ENCODE data around the gene ROPN1L. TPM values are rescaled to one million over a fixed set of nuclear protein-coding genes. Genes with fewer than 3 reads are reported as not detected.

ROPN1L gene
- 0.40 TPM in 1 of 2 replicates, not detected in the other for total RNA-seq (2014; rRNA removed; shearing (Covaris generic))
- 0.79 and 1.7 TPM in 2 replicates for polyA plus RNA-seq (2015; cell fraction: cytosol; rRNA removed)
- 0.45 and 1.3 TPM in 2 replicates for polyA plus RNA-seq (2015; cell fraction: nucleus; rRNA removed)

DNA sequence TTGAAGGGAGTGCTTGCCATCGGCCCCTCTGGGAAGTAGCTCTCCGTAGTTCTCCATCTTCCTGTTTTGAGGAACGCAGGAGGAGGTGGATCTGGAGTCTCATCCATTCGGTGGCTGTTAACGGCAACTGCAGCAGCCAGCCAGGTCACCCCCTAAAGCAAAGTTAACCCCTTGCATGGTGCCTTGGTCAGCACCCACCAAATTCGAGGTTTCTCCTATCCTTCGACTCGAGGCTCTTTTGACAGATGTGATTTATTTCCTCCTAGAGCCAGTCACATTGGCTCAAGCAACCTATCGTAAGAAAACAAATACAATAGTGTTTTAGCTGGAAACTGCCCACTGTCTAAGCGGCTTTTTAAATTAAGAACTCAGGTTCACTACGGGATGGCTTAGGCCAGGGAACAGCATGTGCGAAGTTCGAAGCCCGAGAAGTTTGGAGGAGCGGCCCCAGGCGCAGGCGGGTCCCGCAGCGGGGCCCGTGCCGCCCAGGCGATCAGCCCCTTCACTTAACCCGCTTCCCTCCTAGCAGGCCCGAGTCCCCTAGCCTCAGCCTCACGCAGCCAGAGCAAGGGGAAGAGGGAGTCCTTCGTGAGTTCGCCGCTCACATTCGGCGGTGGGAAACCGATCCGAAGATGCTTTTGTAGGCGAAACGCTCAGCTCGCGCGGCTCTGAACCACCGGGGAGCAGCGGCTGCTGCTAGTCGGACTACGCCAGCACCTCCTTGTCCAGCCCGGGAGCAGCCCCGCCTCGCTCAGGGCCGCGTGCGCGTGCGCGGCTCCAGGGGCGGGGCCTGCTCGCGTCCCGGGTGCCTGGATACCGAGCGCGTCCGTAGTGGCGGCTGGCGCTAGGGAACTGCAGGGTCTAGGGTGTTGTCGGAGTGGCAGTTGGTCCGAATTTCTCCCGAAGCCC is at the start of gene ROPN1L:
TSS of gene ROPN1L (plus strand) at position 797 of the 909 bp plus-strand sequence. CDS start 289 bp downstream, outside the sequence.
- peak; percentile 92 for DNase-seq (ENCODE audit: low read depth)

DNA sequence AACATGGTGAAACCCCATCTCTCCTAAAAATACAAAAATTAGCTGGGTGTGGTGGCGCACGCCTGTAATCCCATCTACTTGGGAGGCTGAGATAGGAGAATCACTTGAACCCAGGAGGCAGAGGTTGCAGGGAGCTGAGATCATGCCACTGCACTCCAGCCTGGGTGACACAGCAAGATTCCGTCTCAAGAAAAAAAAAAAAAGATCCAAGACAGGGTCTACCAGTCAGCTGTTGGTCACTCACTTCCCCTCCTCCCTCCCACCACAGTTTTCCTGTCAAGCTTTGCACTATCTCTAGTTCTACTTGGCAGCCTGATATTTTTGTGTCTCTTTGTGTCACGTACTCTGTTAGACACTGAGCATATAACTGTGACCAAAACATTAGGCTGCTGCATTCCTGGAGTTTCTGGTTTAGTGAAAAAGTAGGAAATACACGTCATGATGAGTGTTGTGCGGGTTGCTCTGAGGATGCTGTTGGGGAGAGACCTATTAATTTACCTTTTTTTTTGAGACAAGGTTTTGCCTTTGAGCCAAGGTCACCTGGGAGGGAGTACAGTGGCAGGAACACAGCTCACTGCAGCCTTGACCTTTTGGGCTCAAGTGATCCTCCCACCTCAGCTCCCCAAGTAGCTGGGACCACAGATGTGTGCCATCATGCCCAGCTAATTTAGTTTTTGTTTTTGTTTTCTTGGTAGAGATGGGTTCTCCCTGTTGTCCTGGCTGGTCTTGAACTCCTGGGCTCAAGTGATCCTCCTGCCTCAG is 48.9 kb upstream of the ROPN1L start:
- peak; percentile 50 for DNase-seq (ENCODE audit: low read depth)

DNA sequence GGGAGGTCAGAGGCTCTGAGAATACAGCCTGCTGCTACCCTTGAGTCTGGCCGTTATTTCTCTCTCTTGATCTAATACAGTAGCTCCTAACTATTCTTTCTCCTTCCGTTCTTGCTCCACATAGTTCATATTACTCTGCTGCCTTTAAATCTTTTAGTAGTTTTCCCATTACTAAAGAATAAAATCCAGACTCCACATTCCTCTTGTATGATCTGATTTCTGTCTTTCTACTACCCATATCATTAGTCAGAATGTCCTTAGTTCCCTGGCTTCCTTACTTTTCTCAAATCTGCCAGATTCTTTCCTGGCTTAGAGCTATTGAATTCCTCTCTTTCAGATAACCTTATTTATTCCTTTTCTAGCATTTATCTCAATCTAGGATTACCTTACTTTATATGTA is 48.2 kb upstream of the ROPN1L start:
- DNase-seq (ENCODE audit: low read depth), result no peak

DNA sequence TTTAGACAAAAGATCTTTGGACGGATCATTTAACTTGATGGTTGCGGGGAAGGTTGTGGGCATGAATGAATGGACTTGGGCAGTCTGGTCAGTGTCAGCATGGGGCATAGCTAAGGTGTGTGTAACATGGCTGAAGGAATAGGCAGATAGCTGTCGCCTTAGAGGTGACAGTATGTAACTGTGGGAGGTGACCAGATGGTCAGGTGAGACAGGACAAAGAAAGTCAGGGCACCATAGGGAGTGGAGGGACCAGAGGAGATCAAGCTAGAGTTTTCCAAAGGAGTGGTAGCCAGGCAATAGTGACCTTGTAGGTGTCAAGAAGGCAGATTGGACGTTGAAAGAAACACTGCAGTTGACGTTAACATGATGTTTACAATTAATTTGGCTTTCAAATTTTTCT is 45.1 kb upstream of the ROPN1L start:
- no peak for DNase-seq (ENCODE audit: low read depth)

DNA sequence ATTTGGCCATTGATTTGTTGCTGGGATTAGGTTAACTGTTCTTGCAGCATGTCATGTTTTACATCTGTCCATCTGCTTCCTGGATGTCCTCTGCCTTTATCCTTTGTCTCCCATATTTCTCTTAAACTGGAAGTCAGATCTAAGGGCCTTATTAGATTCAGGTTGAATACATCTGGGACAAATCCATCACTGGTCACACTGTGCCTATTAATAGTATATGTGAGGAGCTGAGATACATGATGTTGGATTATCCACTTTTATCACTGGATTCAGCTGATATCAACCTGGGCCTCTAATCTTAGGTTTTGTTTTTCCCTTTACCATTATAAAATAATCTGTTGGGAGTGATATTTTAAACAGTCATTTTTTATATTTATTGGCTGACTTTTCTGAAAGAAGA is 41.8 kb upstream of the ROPN1L start:
- DNase-seq (ENCODE audit: low read depth), result no peak

DNA sequence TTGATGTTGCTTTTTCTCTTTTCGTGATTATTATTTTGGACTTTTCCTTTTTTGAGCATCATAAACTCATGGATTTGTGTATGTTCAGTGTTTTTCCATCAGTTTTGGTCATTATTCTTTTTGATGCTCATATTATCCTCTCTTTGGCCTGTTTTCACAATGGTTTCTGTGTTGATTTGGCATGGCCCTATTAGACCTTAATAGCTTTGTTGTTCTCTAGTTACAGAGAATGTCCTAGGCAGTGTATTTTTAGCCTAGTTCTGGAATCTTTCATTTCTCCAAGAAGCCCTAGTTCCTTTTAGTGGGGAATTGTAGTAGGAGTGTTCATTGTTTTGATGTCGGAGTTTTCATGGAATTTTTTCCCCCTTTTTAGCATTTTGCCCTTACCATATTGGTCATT is 41.3 kb upstream of the ROPN1L start:
- no peak for DNase-seq (ENCODE audit: low read depth)

DNA sequence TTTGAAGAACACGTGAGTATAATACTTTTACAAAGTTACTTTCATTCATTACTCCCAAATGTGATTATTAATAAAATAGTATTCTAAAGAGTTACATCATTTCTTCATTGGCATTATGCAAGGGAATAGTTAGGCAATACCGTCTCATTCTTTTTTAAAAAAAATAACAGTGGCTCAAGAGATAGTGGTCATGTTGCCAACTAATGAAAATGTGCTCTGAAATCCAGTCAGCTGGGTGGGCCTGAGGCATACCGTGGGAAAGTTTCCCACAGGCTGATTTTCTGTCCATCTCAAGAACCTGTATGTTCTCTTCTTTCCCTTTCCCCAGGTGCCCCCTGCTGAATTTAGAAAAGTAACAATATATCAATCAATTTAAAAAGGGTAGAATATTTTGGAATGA is 40.8 kb upstream of the ROPN1L start:
- DNase-seq (ENCODE audit: low read depth), result no peak

DNA sequence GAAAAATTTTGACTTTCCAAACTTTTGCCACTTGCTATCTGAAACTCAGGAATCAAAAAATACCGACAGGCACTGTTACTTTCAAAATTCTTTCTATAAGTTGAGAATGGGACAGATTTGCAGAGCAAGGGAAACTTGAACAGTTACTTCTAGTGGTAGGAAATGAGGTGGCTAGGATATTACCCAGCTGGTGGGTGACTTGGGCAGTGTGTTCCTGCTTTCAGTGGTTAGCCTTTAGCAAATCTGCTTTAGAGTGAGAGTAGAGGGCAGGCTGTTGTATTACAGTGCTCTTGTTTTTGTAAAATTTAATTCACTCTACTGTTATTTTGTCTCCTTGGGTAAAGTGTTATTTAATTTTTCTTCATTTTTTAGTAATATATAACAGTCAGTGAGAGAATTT is 40.2 kb upstream of the ROPN1L start:
- DNase-seq (ENCODE audit: low read depth), result no peak

DNA sequence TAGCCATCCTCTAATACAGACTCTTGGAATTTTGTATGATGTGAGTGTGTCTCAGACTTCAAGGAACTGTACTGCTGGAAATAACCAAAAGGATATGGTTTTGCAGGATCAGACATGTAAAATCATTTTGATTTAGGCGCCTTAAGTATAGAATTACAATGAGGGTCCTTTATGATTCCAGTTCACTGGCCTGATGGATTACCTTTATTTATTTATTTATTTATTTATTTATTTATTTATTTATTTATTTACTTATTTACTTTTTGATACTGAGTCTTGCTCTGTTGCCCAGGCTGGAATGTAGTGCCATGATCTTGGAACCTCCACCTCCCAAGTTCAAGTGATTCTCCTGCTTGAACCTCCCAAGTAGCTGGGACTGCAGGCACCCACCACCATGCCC is 37.9 kb upstream of the ROPN1L start:
- no peak for DNase-seq (ENCODE audit: low read depth)

DNA sequence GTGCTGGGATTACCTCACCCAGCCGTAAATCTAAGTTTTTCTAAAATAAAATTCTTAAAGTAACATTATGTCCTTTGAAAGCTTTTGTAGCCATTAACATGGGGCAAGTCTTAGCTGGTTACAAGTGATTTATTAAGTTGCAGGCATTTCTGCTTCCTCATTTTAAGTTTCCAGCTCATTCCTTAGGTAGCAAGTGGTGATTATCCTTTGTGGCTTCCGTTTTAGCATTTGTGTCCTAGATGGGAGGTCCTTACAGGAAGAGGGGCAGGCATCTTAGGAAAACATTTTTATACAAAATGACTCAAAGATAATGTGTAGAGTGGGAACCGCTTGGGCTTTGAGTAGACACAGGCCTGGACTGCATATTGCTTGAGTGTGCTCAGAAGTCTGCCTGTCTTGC is 35.0 kb upstream of the ROPN1L start:
- DNase-seq (ENCODE audit: low read depth), result no peak

DNA sequence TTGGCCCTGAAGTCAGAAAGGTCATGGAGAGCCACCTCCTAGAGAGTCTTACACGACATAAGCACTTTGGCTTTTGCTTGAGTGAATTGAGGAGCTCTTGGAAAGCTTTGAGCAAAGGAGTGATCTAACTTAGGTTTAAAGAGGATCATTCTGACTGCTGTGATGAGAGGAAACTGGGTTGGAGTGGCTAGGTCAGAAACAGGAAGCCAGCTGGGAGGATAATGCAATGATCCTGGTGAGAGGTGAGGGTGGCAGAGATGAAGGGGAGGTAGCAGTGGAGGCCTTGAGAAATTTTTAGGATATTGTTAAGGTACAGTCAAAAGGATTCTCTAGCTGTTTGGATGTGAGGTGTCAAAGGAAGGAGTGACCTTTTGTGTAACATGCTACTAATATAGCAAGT is 32.2 kb upstream of the ROPN1L start:
- DNase-seq (ENCODE audit: low read depth), result no peak

DNA sequence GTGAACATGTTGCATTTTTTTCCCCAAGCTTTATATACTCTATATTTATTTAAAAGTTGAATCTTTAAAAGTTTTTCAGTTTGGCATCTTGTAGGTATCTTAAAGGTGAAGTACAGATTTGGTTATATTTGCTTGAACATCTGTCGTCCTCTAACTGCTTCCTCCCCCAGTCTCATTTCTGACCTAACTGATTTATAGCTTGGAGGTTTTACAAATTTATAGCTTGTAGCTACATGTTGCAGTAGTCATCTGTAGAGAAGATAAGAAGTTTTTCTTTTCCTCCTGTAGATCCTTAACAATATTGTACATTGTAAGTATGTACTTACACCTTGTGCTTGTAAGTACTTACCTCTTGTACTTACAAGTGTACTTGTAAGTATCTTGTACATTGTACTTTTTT is 31.0 kb upstream of the ROPN1L start:
- DNase-seq (ENCODE audit: low read depth), result no peak

DNA sequence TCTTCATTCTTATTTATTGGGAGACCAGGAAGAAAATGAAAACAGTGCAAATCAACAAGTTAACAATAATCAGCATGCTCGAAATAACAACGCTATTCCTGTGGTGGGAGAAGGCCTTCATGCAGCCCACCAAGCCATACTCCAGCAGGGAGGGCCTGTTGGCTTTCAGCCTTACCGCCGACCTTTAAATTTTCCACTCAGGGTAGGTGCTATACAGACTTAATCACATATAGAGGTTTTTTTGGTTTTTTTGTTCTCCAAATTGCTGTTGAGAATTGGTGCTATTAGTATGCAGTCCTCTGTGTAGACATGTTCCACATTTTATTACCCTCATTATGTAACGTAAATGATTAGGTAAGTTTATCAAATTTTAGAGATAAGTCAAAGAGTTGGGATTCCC is 30.3 kb upstream of the ROPN1L start:
- no peak for DNase-seq (ENCODE audit: low read depth)

DNA sequence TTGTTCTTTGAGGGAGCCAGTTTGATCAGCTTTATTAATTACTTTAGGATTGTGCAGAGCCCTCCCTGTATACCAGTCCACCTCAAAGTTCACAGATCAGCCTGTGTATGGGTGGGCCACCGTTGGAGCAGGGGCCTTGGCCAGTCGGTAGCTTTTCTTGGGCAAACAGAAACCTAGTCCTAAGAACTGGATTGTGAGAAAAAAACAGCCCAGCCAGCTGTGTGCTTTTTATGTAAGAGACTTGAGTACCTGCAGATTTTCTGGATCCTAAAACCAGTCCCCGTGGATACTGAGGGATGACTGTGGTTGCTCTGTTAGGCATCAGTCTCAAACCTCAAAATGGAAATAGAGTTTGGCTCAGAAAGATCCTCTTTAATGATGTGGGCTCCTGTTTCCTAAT is 24.8 kb upstream of the ROPN1L start:
- no peak for DNase-seq (ENCODE audit: low read depth)

DNA sequence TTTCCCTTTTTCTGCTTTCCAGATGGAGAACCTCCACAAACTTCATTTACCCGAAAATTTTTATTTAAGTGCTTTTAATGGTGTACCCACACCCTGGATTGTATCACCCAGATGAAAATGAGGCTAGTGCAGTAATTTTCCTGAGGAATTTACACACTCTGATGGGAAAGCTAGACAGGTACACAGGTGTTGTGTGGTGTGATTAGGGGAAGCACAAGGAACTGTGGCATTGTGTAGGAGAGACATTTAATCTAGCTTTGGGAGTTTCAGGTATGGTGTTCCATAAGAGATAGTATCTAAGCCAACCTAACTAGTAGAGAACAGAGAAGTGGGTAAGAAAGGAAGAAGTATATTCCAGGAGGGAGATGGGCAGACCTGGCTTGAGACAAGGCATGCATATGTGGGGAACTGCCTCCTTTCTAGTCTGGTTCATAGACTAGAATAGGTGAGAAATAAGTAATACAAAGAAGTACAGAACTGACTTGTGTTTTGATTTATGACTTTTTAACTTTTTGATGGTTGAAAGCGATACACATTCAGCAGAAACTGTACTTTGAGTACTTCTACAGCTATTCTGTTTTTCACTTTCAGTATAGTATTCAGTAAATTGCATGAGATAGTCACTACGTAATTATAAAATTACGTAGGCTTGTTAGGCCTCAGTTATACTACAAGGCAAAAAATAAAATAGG is 22.9 kb upstream of the ROPN1L start:
- no peak for DNase-seq (ENCODE audit: low read depth)

DNA sequence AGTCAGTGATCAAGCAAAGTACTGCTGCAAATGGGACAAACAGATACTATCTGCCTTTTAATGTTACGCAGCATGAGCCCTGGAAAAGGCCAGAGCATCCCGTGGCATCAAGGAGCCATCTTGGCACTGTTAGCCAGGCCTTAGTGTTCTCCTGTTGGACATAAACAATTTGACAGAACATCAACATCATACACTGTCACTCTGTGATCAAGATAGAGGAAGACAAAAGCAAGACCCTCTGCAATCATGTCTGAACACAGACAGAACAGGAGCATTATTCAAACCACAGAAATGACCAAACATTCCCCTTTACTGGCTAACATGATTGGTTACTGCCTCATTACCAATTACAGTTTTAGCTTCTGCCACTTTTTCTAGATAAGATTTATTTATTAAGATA is 21.2 kb upstream of the ROPN1L start:
- no peak for DNase-seq (ENCODE audit: low read depth)

DNA sequence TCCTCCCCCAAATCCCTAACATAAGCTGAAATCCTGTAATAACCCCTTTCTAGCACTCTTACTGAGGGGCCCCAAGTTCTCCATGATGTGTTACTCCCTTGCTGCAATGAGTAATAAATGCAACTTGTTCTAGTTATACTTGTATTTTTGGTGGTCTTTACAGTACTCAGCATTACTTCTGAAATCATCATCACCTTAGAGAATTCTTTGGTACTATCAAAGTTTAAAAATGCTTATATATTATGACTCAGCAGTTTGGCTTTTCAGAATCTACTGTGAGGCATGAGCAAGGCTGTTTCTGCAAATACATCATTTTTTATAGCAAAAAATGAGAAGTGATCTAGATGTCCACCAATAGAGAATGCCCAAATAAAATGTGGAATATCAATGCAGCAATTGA is 20.7 kb upstream of the ROPN1L start:
- DNase-seq (ENCODE audit: low read depth), result peak; percentile 34

DNA sequence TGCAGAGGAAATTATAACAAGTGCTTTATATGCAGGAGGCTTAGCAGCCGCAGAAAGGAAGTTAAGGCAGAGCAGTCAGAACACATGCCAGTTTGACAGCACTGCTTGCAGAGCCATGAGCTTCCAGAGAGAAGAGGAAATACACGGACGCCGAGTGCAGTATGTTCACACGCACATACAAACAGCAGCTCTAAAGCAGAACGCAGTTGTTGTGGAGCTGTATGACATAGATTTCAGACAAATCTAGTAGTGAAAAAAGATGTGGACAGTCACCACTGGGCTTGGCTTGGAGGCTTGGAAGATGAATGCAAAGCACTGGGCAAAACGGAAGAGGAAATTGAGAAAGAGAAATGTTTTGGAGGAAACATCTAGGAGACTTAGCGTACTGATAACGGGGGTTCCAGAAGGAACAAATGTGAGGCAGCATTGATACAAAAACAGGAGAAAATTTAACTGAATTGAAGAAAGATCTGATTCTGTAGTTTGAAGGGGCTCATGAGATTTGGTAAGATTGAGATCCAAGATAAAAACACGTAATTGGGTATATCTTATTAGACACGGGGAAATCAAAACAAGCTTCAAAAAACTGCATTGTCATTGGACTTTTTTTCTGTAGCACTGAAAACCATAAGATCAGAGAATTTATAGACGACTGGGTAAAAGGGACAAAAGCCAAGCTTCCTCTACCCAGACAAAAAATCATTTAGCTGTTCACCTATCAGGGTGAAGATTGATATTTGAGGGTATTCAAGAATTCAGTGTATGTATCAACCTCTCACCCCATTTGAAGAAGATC is 19.6 kb upstream of the ROPN1L start:
- DNase-seq (ENCODE audit: low read depth), result no peak

DNA sequence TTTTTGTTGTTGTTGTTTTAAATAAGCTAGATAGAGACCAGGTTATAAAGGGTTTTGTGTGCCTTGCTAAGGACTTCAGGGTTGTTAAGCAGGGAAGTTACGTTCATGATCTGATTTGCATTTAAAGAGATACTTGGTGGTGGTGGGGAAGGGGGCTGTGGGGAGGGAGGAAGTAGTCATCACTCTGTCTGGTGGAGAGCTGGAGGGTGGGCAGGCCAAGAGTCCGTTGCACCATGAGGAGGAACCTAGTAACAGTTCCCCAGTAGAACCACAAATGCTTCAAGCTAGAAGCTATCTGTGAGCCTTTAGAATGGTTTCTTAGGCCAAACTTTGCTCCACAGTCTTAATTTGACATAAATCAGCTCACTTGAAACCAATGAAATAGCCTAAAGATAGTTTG is 18.7 kb upstream of the ROPN1L start:
- DNase-seq (ENCODE audit: low read depth), result no peak

DNA sequence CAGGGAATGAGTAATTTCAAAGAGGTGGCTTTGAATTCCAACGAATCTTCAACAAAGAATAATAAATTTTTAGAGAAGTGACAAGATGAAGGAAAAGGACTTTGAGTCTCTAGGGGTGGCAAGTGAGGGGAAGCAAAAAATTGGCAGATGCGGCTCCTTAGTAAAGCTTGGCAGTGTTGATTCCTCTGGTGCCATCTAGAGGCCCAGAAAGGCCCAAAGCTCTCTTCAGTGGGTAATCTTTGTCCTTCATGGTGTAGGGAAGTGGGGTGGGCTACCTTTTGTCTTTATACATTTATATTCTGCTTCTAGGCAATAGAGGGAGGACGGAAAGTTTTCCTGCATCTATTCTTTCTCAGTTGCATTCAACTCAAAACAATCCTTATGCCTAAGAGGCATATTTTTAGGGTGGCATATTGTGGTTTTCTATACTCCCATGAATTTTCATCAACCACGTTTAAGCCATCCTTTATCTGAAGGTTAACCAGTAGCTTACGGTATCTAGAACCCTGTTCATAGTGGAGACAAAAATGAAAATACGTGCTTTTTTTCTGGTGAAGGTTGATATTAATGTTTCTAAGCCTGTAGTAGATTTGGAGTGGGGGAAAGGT is 17.5 kb upstream of the ROPN1L start:
- peak; percentile 50 for DNase-seq (ENCODE audit: low read depth)

DNA sequence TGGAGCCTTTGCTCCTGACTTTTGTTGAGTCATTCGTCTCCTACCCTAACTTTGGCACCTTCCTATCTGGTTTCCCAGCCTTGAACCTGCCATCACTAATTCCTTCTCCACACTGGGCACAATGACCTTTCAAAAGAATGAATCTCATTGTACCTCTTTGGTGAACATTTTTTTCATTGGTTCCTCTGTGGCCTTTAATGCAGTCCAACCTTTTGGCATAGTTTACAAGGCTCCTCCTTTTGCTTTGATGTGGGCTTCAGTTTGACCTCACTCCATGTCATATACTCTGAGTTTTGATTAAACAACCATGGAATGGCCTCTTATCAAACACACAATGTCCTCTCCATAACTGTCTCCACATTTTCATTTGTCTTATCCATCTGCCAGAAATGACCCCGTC is 14.5 kb upstream of the ROPN1L start:
- DNase-seq (ENCODE audit: low read depth), result no peak

Measured in HT1080 (cell line).